Endothelial cell of umbilical vein (primary cell): ENCODE data around the gene FTSJ3. TPM values are rescaled to one million over a fixed set of nuclear protein-coding genes. Genes with fewer than 3 reads are reported as not detected.

Experiments used
- BruUV-seq: library from RNA; stranded (reverse); fragments of 400-500 nt; replicated peaks from 2 replicates; lab custom pipeline; 2021; lab: Mats Ljungman, UMichigan
- CTCF ChIA-PET: fragments of 300-600, 350-600 bp; sonication (Branson Sonifier 250); formaldehyde crosslinking; loops from one replicate; lab custom pipeline; 2021; ENCODE audit warnings: antibody characterized with exemption, inconsistent platforms; lab: Charles Lee
- POLR2A ChIA-PET: fragments of 300-600, 350-600 bp; sonication (Branson Sonifier 250); formaldehyde crosslinking; loops from one replicate; lab custom pipeline; 2021; ENCODE audit warnings: antibody characterized with exemption, inconsistent platforms; lab: Charles Lee
- DNase-seq: peaks from one replicate; pipeline ENCODE4 v3.0.0-alpha.2; 2011; ENCODE audit warnings: low read depth, low spot score
- FAIRE-seq: peaks from 2 replicates; lab custom pipeline; 2011; peaks lifted over from hg19 to GRCh38; lab: Jason Lieb, UNC
- H2AFZ ChIP-seq: 2 replicates; pipeline ENCODE4 v1.6.0; 2012; ENCODE audit warnings: low read depth, low read length, control low read depth, inconsistent platforms
- H3K27ac ChIP-seq: 2 replicates; pipeline ENCODE4 v1.5.1; 2011; ENCODE audit warnings: low read depth, mild to moderate bottlenecking, control low read depth, low read length, moderate library complexity; ENCODE audit not compliant: insufficient read depth
- H3K27me3 ChIP-seq, 2 experiments: 2 replicates each; pipeline versions ENCODE4 v1.6.0 to v1.6.1; 2011; ENCODE audit warnings: low read length in 2 of 2, mixed read lengths in 1 of 2; ENCODE audit not compliant: control insufficient read depth in 2 of 2, insufficient read depth in 2 of 2
- H3K36me3 ChIP-seq, 2 experiments: 2 replicates in 1 of 2; 3 replicates in 1 of 2; pipeline ENCODE4 v1.5.1; 2011; ENCODE audit warnings: low read length in 2 of 2, mild to moderate bottlenecking in 1 of 2, moderate library complexity in 1 of 2; ENCODE audit not compliant: control insufficient read depth in 2 of 2, insufficient read depth in 2 of 2; ENCODE audit errors: extremely low read depth in 1 of 2
- H3K4me1 ChIP-seq: 3 replicates; pipeline ENCODE4 v1.5.1; 2011; ENCODE audit warnings: mild to moderate bottlenecking, low read length; ENCODE audit not compliant: control insufficient read depth, insufficient read depth; ENCODE audit errors: extremely low read depth
- H3K4me2 ChIP-seq: 2 replicates; pipeline ENCODE4 v1.6.1; 2011; ENCODE audit warnings: low read length, control low read depth, mixed read lengths; ENCODE audit not compliant: insufficient read depth
- H3K4me3 ChIP-seq, 3 experiments: fragments of 200-600 bp in 1 of 3; sonication (generic), shearing (Covaris generic) in 1 of 3; replicated peaks in 1 of 3; 2 replicates each; pipeline ENCODE4 v1.5.1; 2011 to 2016; ENCODE audit warnings: control low read depth in 3 of 3, low read length in 3 of 3, mild to moderate bottlenecking in 2 of 3, inconsistent platforms in 1 of 3, low read depth in 1 of 3, moderate library complexity in 1 of 3; ENCODE audit not compliant: insufficient read depth in 1 of 3
- H3K79me2 ChIP-seq: 2 replicates; pipeline ENCODE4 v1.6.0; 2012; ENCODE audit warnings: low read length, inconsistent platforms; ENCODE audit not compliant: control insufficient read depth, insufficient read depth
- H3K9ac ChIP-seq: replicated peaks from 2 replicates; pipeline ENCODE3; 2011; ENCODE audit warnings: low read length, control low read depth; ENCODE audit not compliant: insufficient read depth; ENCODE audit errors: extremely low read depth
- H3K9me1 ChIP-seq: replicated peaks from 3 replicates; pipeline ENCODE4 v1.6.0; 2011; ENCODE audit warnings: mild to moderate bottlenecking, low read length; ENCODE audit not compliant: control insufficient read depth, insufficient read depth; ENCODE audit errors: extremely low read depth
- H3K9me3 ChIP-seq: replicated peaks from 2 replicates; pipeline ENCODE4 v1.5.1; 2012; ENCODE audit warnings: low read length, inconsistent platforms; ENCODE audit not compliant: control insufficient read depth, insufficient read depth
- H4K20me1 ChIP-seq: replicated peaks from 2 replicates; pipeline ENCODE3; 2011; ENCODE audit warnings: mild to moderate bottlenecking, low read length; ENCODE audit not compliant: control insufficient read depth, insufficient read depth; ENCODE audit errors: extremely low read depth
- CTCF ChIP-seq, 2 donors: IDR thresholded peaks; 1 replicate in 1 of 2; 2 replicates in 1 of 2; pipeline ENCODE4 v1.5.1; 2011; ENCODE audit warnings: low read length in 2 of 2, mild to moderate bottlenecking in 2 of 2, moderate library complexity in 2 of 2, control low read depth in 1 of 2, inconsistent platforms in 1 of 2, low read depth in 1 of 2; ENCODE audit not compliant: insufficient read depth in 1 of 2; ENCODE audit errors: extremely low read depth in 1 of 2
- EZH2 ChIP-seq: IDR thresholded peaks from 2 replicates; pipeline ENCODE4 v1.6.1; 2012; ENCODE audit warnings: borderline replicate concordance, low read depth, mild to moderate bottlenecking, moderate library complexity, low read length, inconsistent platforms; ENCODE audit not compliant: severe bottlenecking
- FOS ChIP-seq: IDR thresholded peaks from 2 replicates; pipeline ENCODE4 v1.6.1; 2011; ENCODE audit warnings: mild to moderate bottlenecking, low read length, moderate library complexity, borderline replicate concordance; ENCODE audit not compliant: insufficient read depth
- GATA2 ChIP-seq: IDR thresholded peaks from 2 replicates; pipeline ENCODE4 v1.7.0; 2011; ENCODE audit warnings: low read depth, mild to moderate bottlenecking, moderate library complexity, mixed read lengths, low read length; ENCODE audit not compliant: insufficient read length, insufficient read depth
- JUN ChIP-seq: IDR thresholded peaks from 2 replicates; pipeline ENCODE4 v1.6.1; 2011; ENCODE audit warnings: borderline replicate concordance, low read depth; ENCODE audit not compliant: insufficient read length, insufficient read depth
- MAX ChIP-seq: IDR thresholded peaks from 2 replicates; pipeline ENCODE4 v1.6.1; 2011; ENCODE audit not compliant: insufficient read depth, insufficient read length
- MYC ChIP-seq: IDR thresholded peaks from one replicate; pipeline ENCODE4 v1.6.1; 2011; ENCODE audit warnings: mild to moderate bottlenecking, low read depth, low read length
- POLR2A ChIP-seq: IDR thresholded peaks from 2 replicates; pipeline ENCODE4 v1.6.1; 2012; ENCODE audit warnings: low read depth, mild to moderate bottlenecking, control low read depth, low read length
- POLR2AphosphoS5 ChIP-seq: IDR thresholded peaks from 2 replicates; pipeline ENCODE4 v1.6.1; 2012; ENCODE audit warnings: low read depth, mild to moderate bottlenecking, control low read depth, low read length, moderate library complexity; ENCODE audit not compliant: insufficient read depth
- dilution Hi-C: fragments of 300-500 bp; cut with MboI; formaldehyde crosslinking; loops from one replicate; pipeline ENCODE4 v1.15.0; 2019; ENCODE audit warnings: low sequenced_read_pairs; ENCODE audit not compliant: extremely low pct_ligation_motif_present
- intact Hi-C: fragments of 100-400 bp; cut with micrococcal nuclease; formaldehyde crosslinking; loops from one replicate; pipeline ENCODE4 v1.10.0; 2022
- polyA plus RNA-seq, 4 experiments: library from polyadenylated mRNA; depleted of rRNA in 3 of 4; stranded (reverse) in 3 of 4; unstranded in 1 of 4; fragments of >200 nt; gene quantifications; 2 replicates each; pipeline versions ENCODE4 v1.2.1 to v1.2.3, GENCODE V29; 2011 to 2012; ENCODE audit warnings: missing spikeins in 1 of 4
- total RNA-seq: library from RNA; stranded (reverse); gene quantifications from 2 replicates; pipeline ENCODE4 v1.2.3, GENCODE V29; 2021

Gene FTSJ3
- total and polyA plus RNA-seq, 2 donors (not counting 3 experiments of a cell fraction or from before 2014, with no cell fraction given) = 42.1 to 60.2 TPM

- H3K36me3 ChIP-seq = peaks cover 0 to 2% of the 10 kb centered on the region in 2 experiments
- no peaks in the 10 kb centered on the region for H3K9me1 ChIP-seq
- H3K4me3 ChIP-seq = peak overlapping the region in 1 of 3 experiments; percentile 77
- CTCF ChIA-PET = interaction anchor here (1.1 to 2.0 kb wide), 4 partner anchors 8 to 25 kb away, joined by 3 to 5 read pairs (median 4); partner anchors contain the start of gene PSMC5
- no peaks in the 10 kb centered on the region for H4K20me1 ChIP-seq
- H3K4me2 ChIP-seq = peak overlapping the region; percentile 84
- no peaks in the 10 kb centered on the region for H3K27me3 ChIP-seq
- no peak overlapping the region for H3K9ac ChIP-seq
- FAIRE-seq (no peak), DNase-seq (no peak)
- dilution Hi-C loops (no loop called here), intact Hi-C loops (loop anchor here (1.0 kb wide), 1 partner anchor 13 kb away; the partner anchor contains the start of genes FTSJ3 and PSMC5)
- H3K79me2 ChIP-seq = peaks cover 43% of the 10 kb centered on the region
- H2AFZ ChIP-seq = no peak overlapping the region
- no peaks in the 10 kb centered on the region for H3K9me3 ChIP-seq
- POLR2A ChIA-PET = no interaction called here
- TF ChIP-seq EZH2 (no peak), JUN (no peak), MYC (no peak), GATA2 (no peak), CTCF (IDR thresholded peaks at IDR 0.05; ENCODE audit: extremely low read depth in 1 of 2, insufficient read depth in 1 of 2, low read depth in 1 of 2, low read length in 2 of 2) (no peak), POLR2A (no peak), MAX (no peak), POLR2AphosphoS5 (no peak), FOS (no peak)
- no peak overlapping the region for H3K27ac ChIP-seq
- H3K4me1 ChIP-seq = peaks cover 24% of the 10 kb centered on the region
- TSS peak; percentile 13 for BruUV-seq
Measured at GRCh38 chr17:63840591-63841349, 13.3 kb upstream of the FTSJ3 start.
